Measurements from ENCODE around the gene TCP1. TPM values are rescaled to one million over a fixed set of nuclear protein-coding genes. Genes with fewer than 3 reads are reported as not detected.
"Not testable (repeated sequence)": the region's sequence is repeated elsewhere in the genome, so short reads cannot be mapped to it uniquely, and the experiment has no call there.

Gene TCP1
- total RNA-seq, 3 donors from 2014 or later (not counting 1 experiment from before 2014, with no cell fraction given) = 192 to 230 (median 218) TPM

DNA sequence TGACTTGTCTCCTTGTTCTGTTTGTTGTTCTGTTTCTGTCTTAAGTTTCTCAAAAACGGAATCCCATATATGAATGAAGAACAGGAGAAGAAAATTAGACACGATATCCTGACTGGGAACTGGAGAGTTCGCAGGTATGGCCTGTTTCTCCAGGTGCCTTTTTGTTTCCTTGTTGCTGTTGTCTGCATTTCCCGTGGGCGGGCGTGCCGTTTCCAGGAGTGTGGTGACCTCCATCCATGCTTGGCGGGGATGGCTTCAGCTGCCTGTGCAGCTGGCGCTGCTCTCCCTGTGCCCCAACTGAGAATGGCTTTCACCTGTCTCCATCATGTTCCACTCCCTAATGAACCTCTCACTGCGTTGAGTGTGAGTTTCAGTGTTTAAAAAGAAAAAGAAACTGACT lies 15.1 kb upstream of the TCP1 start:
- Histone ChIP-seq H3K4me1 (ENCODE audit: control insufficient read depth, insufficient read depth, low read length) (no peaks in the 10 kb centered on the region), H3K4me3 (ENCODE audit: low read length) (no peak overlapping the region), H3K27me3 (ENCODE audit: control insufficient read depth, insufficient read depth, low read length) (no peaks in the 10 kb centered on the region), H3K9me3 (ENCODE audit: control insufficient read depth, insufficient read depth, low read length) (no peaks in the 10 kb centered on the region), H3K36me3 (ENCODE audit: control insufficient read depth, insufficient read depth, low read length) (peaks cover 3% of the 10 kb centered on the region), H3K27ac (ENCODE audit: low read length) (no peak overlapping the region)
- H3K4me3 Mint-ChIP-seq = no peak overlapping the region
- DNase-seq = no peak
- no peaks in the 10 kb centered on the region for H3K9me3 Mint-ChIP-seq
- no peaks in the 10 kb centered on the region for H3K4me1 Mint-ChIP-seq
- intact Hi-C loops (cut with micrococcal nuclease) = no loop called here
- no peak for TF ChIP-seq CTCF (IDR thresholded peaks at IDR 0.05)
- no peak overlapping the region for H3K27ac Mint-ChIP-seq
- no peaks in the 10 kb centered on the region for H3K27me3 Mint-ChIP-seq (ENCODE audit: low read depth in 2 of 2)
- WGBS (ENCODE audit: insufficient coverage) = 95% methylated on average over 9 of the region's 10 CpGs
- ATAC-seq = no peak
- H3K36me3 Mint-ChIP-seq = no peaks in the 10 kb centered on the region

GRCh38 chr6:159801935-159802334 lies 12.5 kb upstream of the TCP1 start:
- no peaks in the 10 kb centered on the region for H3K9me3 Mint-ChIP-seq
- WGBS (ENCODE audit: insufficient coverage) = 97% methylated on average over 8 of the region's 8 CpGs
- no peaks in the 10 kb centered on the region for H3K4me1 Mint-ChIP-seq
- peaks cover 17% of the 10 kb centered on the region for H3K36me3 Mint-ChIP-seq
- intact Hi-C loops (cut with micrococcal nuclease) = no loop called here
- H3K27me3 Mint-ChIP-seq (ENCODE audit: low read depth in 2 of 2) = no peaks in the 10 kb centered on the region
- Histone ChIP-seq H3K4me1 (ENCODE audit: control insufficient read depth, insufficient read depth, low read length) (no peaks in the 10 kb centered on the region), H3K9me3 (ENCODE audit: control insufficient read depth, insufficient read depth, low read length) (no peaks in the 10 kb centered on the region), H3K27ac (ENCODE audit: low read length) (no peak overlapping the region), H3K4me3 (ENCODE audit: low read length) (no peak overlapping the region), H3K27me3 (ENCODE audit: control insufficient read depth, insufficient read depth, low read length) (no peaks in the 10 kb centered on the region), H3K36me3 (ENCODE audit: control insufficient read depth, insufficient read depth, low read length) (peaks cover 28% of the 10 kb centered on the region)
- no peak overlapping the region for H3K4me3 Mint-ChIP-seq
- H3K27ac Mint-ChIP-seq = no peak overlapping the region
- ATAC-seq = no peak
- no peak for DNase-seq
- TF ChIP-seq CTCF (IDR thresholded peaks at IDR 0.05) = no peak

- Histone ChIP-seq H3K9me3 (ENCODE audit: control insufficient read depth, insufficient read depth, low read length) (no peaks in the 10 kb centered on the region), H3K27ac (ENCODE audit: low read length) (no peak within 1 kb of the TSS), H3K36me3 (ENCODE audit: control insufficient read depth, insufficient read depth, low read length) (peaks cover 38% of the 10 kb centered on the region), H3K4me3 (ENCODE audit: low read length) (no peak within 1 kb of the TSS), H3K4me1 (ENCODE audit: control insufficient read depth, insufficient read depth, low read length) (no peaks in the 10 kb centered on the region), H3K27me3 (ENCODE audit: control insufficient read depth, insufficient read depth, low read length) (no peaks in the 10 kb centered on the region)
- no peak within 1 kb of the TSS for H3K4me3 Mint-ChIP-seq
- H3K27me3 Mint-ChIP-seq (ENCODE audit: low read depth in 2 of 2) = no peaks in the 10 kb centered on the region
- H3K27ac Mint-ChIP-seq = no peak within 1 kb of the TSS
- intact Hi-C loops (cut with micrococcal nuclease) = no loop called here
- WGBS (ENCODE audit: insufficient coverage) = 96% methylated on average over 50 of the region's 50 CpGs
- H3K4me1 Mint-ChIP-seq = no peaks in the 10 kb centered on the region
- no peak for DNase-seq
- H3K9me3 Mint-ChIP-seq = no peaks in the 10 kb centered on the region
- TF ChIP-seq CTCF (IDR thresholded peaks at IDR 0.05) = no peak
- H3K36me3 Mint-ChIP-seq = peaks cover 17% of the 10 kb centered on the region
- no peak for ATAC-seq
Observed at GRCh38 chr6:159800141-159800865, 10.9 kb upstream of the TCP1 start, which contains the start of gene PNLDC1. PNLDC1 (plus strand) TSS chr6:159800276; CDS start chr6:159800308, 32 bp downstream.

- DNase-seq (no peak), ATAC-seq (no peak)
- H3K4me3 ChIP-seq (ENCODE audit: low read length) = no peak overlapping the region
- no peaks in the 10 kb centered on the region for H3K27me3 Mint-ChIP-seq (ENCODE audit: low read depth in 2 of 2)
- H3K9me3 ChIP-seq (ENCODE audit: control insufficient read depth, insufficient read depth, low read length) = no peaks in the 10 kb centered on the region
- H3K36me3 ChIP-seq (ENCODE audit: control insufficient read depth, insufficient read depth, low read length) = peaks cover 53% of the 10 kb centered on the region
- peaks cover 4% of the 10 kb centered on the region for H3K4me1 ChIP-seq (ENCODE audit: control insufficient read depth, insufficient read depth, low read length)
- no peak overlapping the region for H3K27ac ChIP-seq (ENCODE audit: low read length)
- peaks cover 7 to 9% of the 10 kb centered on the region in 2 donors for H3K4me1 Mint-ChIP-seq
- no peaks in the 10 kb centered on the region for H3K9me3 Mint-ChIP-seq
- no peak for TF ChIP-seq CTCF (IDR thresholded peaks at IDR 0.05)
- peaks cover 23% of the 10 kb centered on the region for H3K36me3 Mint-ChIP-seq
- WGBS (ENCODE audit: insufficient coverage) = no CpG with 5 or more reads among the region's 1 CpG
- intact Hi-C loops (cut with micrococcal nuclease) = no loop called here
- H3K27me3 ChIP-seq (ENCODE audit: control insufficient read depth, insufficient read depth, low read length) = no peaks in the 10 kb centered on the region
- peak overlapping the region in 1 of 2 donors; percentile 7 for H3K27ac Mint-ChIP-seq
- no peak overlapping the region for H3K4me3 Mint-ChIP-seq
Observed at GRCh38 chr6:159797554-159797953, 8.2 kb upstream of the TCP1 start.

DNA sequence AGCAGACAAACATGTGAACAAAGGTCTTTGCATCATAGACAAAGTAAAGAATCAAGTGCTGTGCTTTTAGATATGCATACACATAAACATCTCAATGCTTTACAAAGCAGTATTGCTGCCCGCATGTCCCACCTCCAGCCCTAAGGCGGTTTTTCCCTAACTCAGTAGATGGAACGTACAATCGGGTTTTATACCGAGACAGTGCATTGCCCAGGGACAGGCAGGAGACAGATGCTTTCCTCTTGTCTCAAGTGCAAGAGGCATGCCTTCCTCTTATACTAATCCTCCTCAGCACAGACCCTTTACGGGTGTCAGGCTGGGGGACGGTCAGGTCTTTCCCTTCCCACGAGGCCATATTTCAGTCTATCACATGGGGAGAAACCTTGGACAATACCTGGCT lies 5.6 kb upstream of the TCP1 start:
- Histone ChIP-seq H3K36me3 (ENCODE audit: control insufficient read depth, insufficient read depth, low read length) (peaks cover 56% of the 10 kb centered on the region), H3K4me1 (ENCODE audit: control insufficient read depth, insufficient read depth, low read length) (peaks cover 17% of the 10 kb centered on the region)
- H3K27me3 ChIP-seq (ENCODE audit: control insufficient read depth, insufficient read depth, low read length); H3K27ac ChIP-seq (ENCODE audit: low read length); ATAC-seq; intact Hi-C loops (cut with micrococcal nuclease); DNase-seq; H3K27me3 Mint-ChIP-seq (ENCODE audit: low read depth in 2 of 2); H3K4me3 ChIP-seq (ENCODE audit: low read length); H3K9me3 Mint-ChIP-seq; H3K4me3 Mint-ChIP-seq; H3K9me3 ChIP-seq (ENCODE audit: control insufficient read depth, insufficient read depth, low read length): not testable (repeated sequence)
- peaks cover 29% of the 10 kb centered on the region for H3K36me3 Mint-ChIP-seq
- H3K27ac Mint-ChIP-seq = peak overlapping the region; percentile 6 to 36
- WGBS (ENCODE audit: insufficient coverage) = 85% methylated on average over 8 of the region's 8 CpGs
- H3K4me1 Mint-ChIP-seq = peaks cover 24 to 33% of the 10 kb centered on the region in 2 donors
